ENCODE measurements around the gene FUCA1.
"Not testable (repeated sequence)": the region's sequence is repeated elsewhere in the genome, so short reads cannot be mapped to it uniquely, and the experiment has no call there.

The FUCA1 gene

DNA sequence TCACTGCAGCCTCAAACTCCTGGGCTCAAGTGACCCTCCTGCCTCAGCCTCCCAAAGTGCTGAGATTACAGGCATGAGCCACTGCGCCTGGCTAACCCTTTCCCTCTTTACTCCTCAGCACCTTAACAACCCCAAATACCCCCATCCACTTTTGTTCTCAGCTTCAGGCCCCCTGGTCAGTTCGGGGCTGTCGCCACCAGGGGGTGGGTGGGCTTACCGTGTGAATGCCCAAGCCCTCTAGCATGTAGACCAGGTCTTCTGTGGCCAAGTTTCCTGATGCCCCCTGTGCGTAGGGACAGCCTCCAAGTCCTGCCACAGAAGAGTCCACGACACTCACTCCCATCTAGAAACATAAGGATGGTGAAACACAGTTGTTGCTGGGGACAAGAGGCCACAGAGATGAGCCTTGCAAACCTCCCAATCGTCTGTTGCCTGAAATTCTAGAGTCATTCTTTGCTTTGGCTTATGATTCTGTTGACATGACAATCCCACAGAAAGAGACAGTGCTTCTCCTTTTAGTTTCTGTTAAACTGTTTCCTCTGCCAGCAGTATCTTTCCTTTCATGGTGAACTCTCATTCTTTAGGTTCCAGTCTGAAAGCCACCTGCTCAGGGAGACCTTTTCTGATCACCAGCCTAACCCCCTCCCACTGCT, 63.8 kb downstream of the FUCA1 start:
- no peak for DNase-seq (ENCODE audit: low spot score)
- ChIA-PET POLR2A (ENCODE audit: low non-redundant PET) (no interaction called here), CTCF (no interaction called here)
- H3K27ac ChIP-seq: peak overlapping the region; percentile 11; the same call in 1 of the 2 replicates
- TF ChIP-seq CTCF (conservative IDR thresholded peaks at IDR 0.05; ENCODE audit: low read depth): no peak

GRCh38 chr1:23803674-23804073, 64.4 kb downstream of the FUCA1 start:
- CTCF ChIA-PET: no interaction called here
- POLR2A ChIA-PET (ENCODE audit: low non-redundant PET): no interaction called here

GRCh38 chr1:23802809-23803342, 65.2 kb downstream of the FUCA1 start:
- POLR2A ChIA-PET (ENCODE audit: low non-redundant PET): interaction anchor here (0.6 to 0.7 kb wide), 2 partner anchors 20 to 40 kb away, joined by 3 read pairs; no protein-coding TSS in a partner anchor

More at GRCh38 chr1:23803674-23804073, 64.4 kb downstream of the FUCA1 start:
- peak overlapping the region; percentile 11; the same call in 1 of the 2 replicates for H3K27ac ChIP-seq
- TF ChIP-seq CTCF (conservative IDR thresholded peaks at IDR 0.05; ENCODE audit: low read depth): no peak
- DNase-seq (ENCODE audit: low spot score): no peak

GRCh38 chr1:23801876-23802275, 66.2 kb downstream of the FUCA1 start:
- DNase-seq (ENCODE audit: low spot score): no peak
- no peak for TF ChIP-seq CTCF (conservative IDR thresholded peaks at IDR 0.05; ENCODE audit: low read depth)
- ChIA-PET POLR2A (ENCODE audit: low non-redundant PET) (interaction anchor here (2.9 kb wide), 1 partner anchor 22 kb away, joined by 15 read pairs; no protein-coding TSS in a partner anchor), CTCF (interaction anchor here (0.5 to 2.3 kb wide), 4 partner anchors 9 to 117 kb away, joined by 3 to 13 read pairs (median 3); partner anchors contain the start of gene HMGCL)
- H3K27ac ChIP-seq: peak overlapping the region; percentile 98

More at GRCh38 chr1:23802809-23803342, 65.2 kb downstream of the FUCA1 start:
- CTCF ChIA-PET: interaction anchor here (0.6 to 2.3 kb wide), 2 partner anchors 8 to 23 kb away, joined by 3 to 13 read pairs; partner anchors contain the start of gene HMGCL
- H3K27ac ChIP-seq: peak overlapping the region; percentile 98
- not testable (repeated sequence) for DNase-seq (ENCODE audit: low spot score)

GRCh38 chr1:23801338-23801748, 66.7 kb downstream of the FUCA1 start:
- ChIA-PET CTCF (interaction anchor here (0.5 to 2.3 kb wide), 2 partner anchors 10 to 118 kb away, joined by 3 to 13 read pairs; no protein-coding TSS in a partner anchor), POLR2A (ENCODE audit: low non-redundant PET) (interaction anchor here (1.2 to 2.9 kb wide), 3 partner anchors 10 to 21 kb away, joined by 3 to 15 read pairs (median 8); no protein-coding TSS in a partner anchor)
- peak overlapping the region; percentile 98 for H3K27ac ChIP-seq
- TF ChIP-seq CTCF (conservative IDR thresholded peaks at IDR 0.05; ENCODE audit: low read depth): no peak
- DNase-seq (ENCODE audit: low spot score): no peak

DNA sequence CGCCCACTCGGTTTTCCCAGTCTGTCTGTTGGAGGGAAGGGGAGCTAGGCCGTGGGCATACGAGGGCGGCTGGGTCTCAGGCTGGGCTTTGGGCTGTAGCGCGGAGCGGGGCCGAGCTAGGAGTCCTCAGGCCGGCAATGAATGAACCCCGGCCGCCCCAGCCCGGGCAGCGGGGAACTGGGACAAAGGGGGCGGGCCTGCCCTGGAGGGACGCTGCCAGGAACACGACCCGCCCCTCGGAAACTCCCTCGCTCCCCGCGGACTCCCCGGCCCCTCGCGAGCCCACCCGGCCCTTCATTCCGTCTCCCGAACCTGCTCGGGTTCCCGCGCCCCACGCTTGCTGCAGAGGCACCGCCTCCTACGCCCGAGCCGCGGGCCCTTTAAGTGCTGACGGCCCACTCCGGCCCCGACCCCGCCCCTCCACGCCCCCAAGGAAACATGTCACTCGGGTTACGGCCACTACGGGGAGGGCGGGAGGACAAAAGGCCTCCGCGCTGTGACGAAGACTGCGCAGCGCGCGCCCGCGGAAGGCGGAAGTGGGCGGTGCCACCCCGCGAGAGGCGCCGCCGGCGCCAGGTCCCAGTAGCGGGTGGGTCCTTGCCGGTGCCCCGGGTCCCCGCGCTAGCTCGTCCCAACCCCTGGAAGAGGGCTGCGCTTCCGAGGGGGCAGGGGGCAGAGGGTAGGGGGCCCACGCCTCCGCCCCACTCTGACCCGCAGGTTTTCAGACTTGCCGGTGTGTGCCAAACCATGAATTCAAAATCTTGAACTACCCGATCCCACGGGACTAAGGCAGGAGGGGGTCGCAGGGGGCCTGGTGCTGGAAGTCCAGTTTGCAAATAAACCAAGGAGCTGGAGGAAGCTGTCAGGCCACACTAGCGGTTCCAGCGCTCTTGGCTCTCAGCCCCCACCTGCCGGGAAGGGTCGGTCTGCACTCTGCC, 67.4 kb downstream of the FUCA1 start, which contains the start of gene GALE:
Gene GALE, minus strand, starts transcription at position 355 of the 938 bp plus-strand sequence. CDS start 1,747 bp downstream, outside the sequence.
- ChIA-PET CTCF (interaction anchor here (0.6 to 2.3 kb wide), 4 partner anchors 9 to 355 kb away, joined by 3 to 13 read pairs (median 4); no protein-coding TSS in a partner anchor), POLR2A (ENCODE audit: low non-redundant PET) (interaction anchor here (1.2 to 2.9 kb wide), 4 partner anchors 9 to 21 kb away, joined by 3 to 15 read pairs (median 6); no protein-coding TSS in a partner anchor)
- peak within 1 kb of the TSS; percentile 98 for H3K27ac ChIP-seq
- peak; percentile 93 for DNase-seq (ENCODE audit: low spot score)
- no peak for TF ChIP-seq CTCF (conservative IDR thresholded peaks at IDR 0.05; ENCODE audit: low read depth)

All from RWPE1 (cell line).